ENCODE measurements around the gene LAX1. TPM values are rescaled to one million over a fixed set of nuclear protein-coding genes. Genes with fewer than 3 reads are reported as not detected.

LAX1 gene
- total RNA-seq = 10 to 100 TPM; 33.8 to 48.2 (median 41.2) TPM
- 37.4 TPM for total RNA-seq (2013)

- intact Hi-C loops (cut with micrococcal nuclease) = loop anchor here (1.0 to 10.0 kb wide), 5 partner anchors 9 to 478 kb away; no protein-coding TSS in a partner anchor
- peak; percentile 65 to 89 for DNase-seq
- H3K4me1 Mint-ChIP-seq = peaks cover 45 to 54% of the 10 kb centered on the region in 2 donors
- no peaks in the 10 kb centered on the region for H3K36me3 Mint-ChIP-seq
- H3K27me3 Mint-ChIP-seq (ENCODE audit: low read depth in 2 of 2) = no peaks in the 10 kb centered on the region
- Histone ChIP-seq H3K9me3 (ENCODE audit: control insufficient read depth, insufficient read depth, low read length) (no peaks in the 10 kb centered on the region), H3K27me3 (ENCODE audit: control insufficient read depth, insufficient read depth, low read length) (no peaks in the 10 kb centered on the region), H3K4me1 (ENCODE audit: control insufficient read depth, insufficient read depth, low read length) (peaks cover 56% of the 10 kb centered on the region), H3K27ac (ENCODE audit: low read length) (peak within 1 kb of the TSS; percentile 90), H3K4me3 (ENCODE audit: low read length) (peak within 1 kb of the TSS; percentile 69), H3K36me3 (ENCODE audit: control insufficient read depth, insufficient read depth, low read length) (peaks cover 6% of the 10 kb centered on the region)
- TF ChIP-seq CTCF (IDR thresholded peaks at IDR 0.05) = no peak
- H3K4me3 Mint-ChIP-seq = peak within 1 kb of the TSS; percentile 98
- peak; percentile 69 to 89 (median 86) for ATAC-seq
- H3K27ac Mint-ChIP-seq = peak within 1 kb of the TSS; percentile 97 to 99
- 35% methylated on average over 15 of the region's 16 CpGs for WGBS (ENCODE audit: insufficient coverage)
- no peaks in the 10 kb centered on the region for H3K9me3 Mint-ChIP-seq
These were observed at the start of gene LAX1 for GRCh38 chr1:203765029-203765837. TSS of gene LAX1 (plus strand) at chr1:203765183. CDS start at chr1:203765566, 383 bp downstream.

GRCh38 chr1:203717120-203717519 lies 47.9 kb upstream of the LAX1 start:
- TF ChIP-seq CTCF (IDR thresholded peaks at IDR 0.05) = no peak
- Histone ChIP-seq H3K4me1 (ENCODE audit: control insufficient read depth, insufficient read depth, low read length) (no peaks in the 10 kb centered on the region), H3K27ac (ENCODE audit: low read length) (no peak overlapping the region), H3K27me3 (ENCODE audit: control insufficient read depth, insufficient read depth, low read length) (no peaks in the 10 kb centered on the region), H3K9me3 (ENCODE audit: control insufficient read depth, insufficient read depth, low read length) (no peaks in the 10 kb centered on the region), H3K4me3 (ENCODE audit: low read length) (no peak overlapping the region), H3K36me3 (ENCODE audit: control insufficient read depth, insufficient read depth, low read length) (peaks cover 76% of the 10 kb centered on the region)
- Mint-ChIP-seq H3K27ac (no peak overlapping the region), H3K36me3 (peaks cover under 1% of the 10 kb centered on the region), H3K4me3 (no peak overlapping the region), H3K4me1 (no peaks in the 10 kb centered on the region), H3K9me3 (no peaks in the 10 kb centered on the region), H3K27me3 (ENCODE audit: low read depth in 2 of 2) (no peaks in the 10 kb centered on the region)
- ATAC-seq = no peak
- no peak for DNase-seq
- WGBS (ENCODE audit: insufficient coverage) = 100% methylated on average over 3 of the region's 3 CpGs
- intact Hi-C loops (cut with micrococcal nuclease) = no loop called here

- H3K9me3 Mint-ChIP-seq = no peaks in the 10 kb centered on the region
- H3K36me3 ChIP-seq (ENCODE audit: control insufficient read depth, insufficient read depth, low read length) = peaks cover 69% of the 10 kb centered on the region
These were observed 44.7 kb upstream of the LAX1 start for GRCh38 chr1:203720242-203720641.

More at GRCh38 chr1:203720242-203720641, 44.7 kb upstream of the LAX1 start:
- H3K4me1 Mint-ChIP-seq = no peaks in the 10 kb centered on the region
- H3K36me3 Mint-ChIP-seq = peaks cover 18% of the 10 kb centered on the region
- H3K4me3 ChIP-seq (ENCODE audit: low read length) = no peak overlapping the region
- DNase-seq (no peak), ATAC-seq (no peak)
- no peak for TF ChIP-seq CTCF (IDR thresholded peaks at IDR 0.05)
- H3K9me3 ChIP-seq (ENCODE audit: control insufficient read depth, insufficient read depth, low read length) = no peaks in the 10 kb centered on the region
- H3K27me3 ChIP-seq (ENCODE audit: control insufficient read depth, insufficient read depth, low read length) = no peaks in the 10 kb centered on the region
- no peak overlapping the region for H3K27ac Mint-ChIP-seq
- intact Hi-C loops (cut with micrococcal nuclease) = no loop called here
- no peak overlapping the region for H3K27ac ChIP-seq (ENCODE audit: low read length)
- no peaks in the 10 kb centered on the region for H3K4me1 ChIP-seq (ENCODE audit: control insufficient read depth, insufficient read depth, low read length)
- no peak overlapping the region for H3K4me3 Mint-ChIP-seq
- no peaks in the 10 kb centered on the region for H3K27me3 Mint-ChIP-seq (ENCODE audit: low read depth in 2 of 2)
- 100% methylated on average over 3 of the region's 3 CpGs for WGBS (ENCODE audit: insufficient coverage)

Data from natural killer cell (primary cell).